ENCODE measurements around the gene BMS1.

GRCh38 chr10:42809676-42810075, 27.1 kb downstream of the BMS1 start:
- TF ChIP-seq CTCF (IDR thresholded peaks at IDR 0.05; ENCODE audit: insufficient read depth, low read length, poor library complexity, severe bottlenecking) (no peak), EZH2phosphoT487 (conservative IDR thresholded peaks at IDR 0.05; ENCODE audit: low read length) (no peak)

Measured in SU-DHL-6 (cell line).